Heart right ventricle (tissue), 16 donors: ENCODE data around the gene MPRIP. TPM values are rescaled to one million over a fixed set of nuclear protein-coding genes. Genes with fewer than 3 reads are reported as not detected.
A peak's percentile ranks its signal among the peaks of the same experiment; 100 is the strongest.

ENCODE experiments used
- ATAC-seq, 8 donors: fragments of 200-7000 bp; cut with Tn5 transposase; one replicate each; pipeline ENCODE4 v1.9.1; 2020; ENCODE audit warnings: mild to moderate bottlenecking in 8 of 8, moderate library complexity in 8 of 8, moderate number of reproducible peaks in 1 of 8
- DNase-seq, 2 donors: peaks; one replicate each; pipeline ENCODE4 v3.0.0-alpha.2; 2020
- H3K27ac ChIP-seq, 10 donors: fragments of 200-600 bp; sonication (generic) in 2 of 10; one replicate each; pipeline versions ENCODE4 v1.5.0 to v1.8.0; 2020 to 2022; ENCODE audit warnings: mild to moderate bottlenecking in 3 of 10
- H3K27me3 ChIP-seq, 7 donors: fragments of 200-600 bp; one replicate each; pipeline ENCODE4 v1.8.0; 2021 to 2022; ENCODE audit warnings: mild to moderate bottlenecking in 2 of 7
- H3K36me3 ChIP-seq, 9 donors: fragments of 200-600 bp; sonication (generic) in 1 of 9; one replicate each; pipeline versions ENCODE4 v1.5.0 to v1.8.0; 2020 to 2022; ENCODE audit warnings: mild to moderate bottlenecking in 2 of 9
- H3K4me1 ChIP-seq, 9 donors: fragments of 200-600 bp; sonication (generic) in 1 of 9; one replicate each; pipeline versions ENCODE4 v1.5.0 to v1.8.0; 2020 to 2022; ENCODE audit warnings: mild to moderate bottlenecking in 4 of 9
- H3K4me3 ChIP-seq, 10 donors: fragments of 200-600 bp; sonication (generic) in 2 of 10; one replicate each; pipeline versions ENCODE4 v1.5.0 to v1.8.0; 2020 to 2022; ENCODE audit warnings: mild to moderate bottlenecking in 7 of 10, moderate library complexity in 2 of 10
- H3K9me3 ChIP-seq, 11 donors: fragments of 200-600 bp in 10 of 11; sonication (generic) in 2 of 11; one replicate each; pipeline versions ENCODE4 v1.5.0 to v1.8.0; 2013 to 2022; ENCODE audit warnings: mild to moderate bottlenecking in 2 of 11, control low read depth in 1 of 11, moderate library complexity in 1 of 11
- WGBS, 2 donors: extraction: QIAGEN DNeasy Blood & Tissue Kit; methylation state at CpG; one replicate each; pipeline ENCODE4 v1.1.7; 2013; ENCODE audit warnings: inconsistent platforms in 1 of 2; 5-methylcytosine and 5-hydroxymethylcytosine counted together
- intact Hi-C, 10 donors: fragments of 100-400 bp; cut with DNase I; formaldehyde crosslinking; loops; one replicate each; pipeline versions ENCODE4 v1.11.1 to v1.14.2; 2022
- polyA plus RNA-seq, 2 donors: library from polyadenylated mRNA; stranded (reverse); fragments of 200-250 nt; gene quantifications; one replicate each; pipeline ENCODE4 v1.2.3, GENCODE V29; 2013
- total RNA-seq, 10 donors: library from RNA; stranded (reverse); fragmentation: NEBNext Ultra II Directional in 3 of 10; extraction: Animal tissue kit (Norgen Biotek cat#: 25700) in 3 of 10; gene quantifications; one replicate each; pipeline versions ENCODE4 v1.2.1 to v1.2.4, GENCODE V29; 2021 to 2023
- TF ChIP-seq, protein P1 (sequence below), 9 donors: fragments of 200-600 bp; sonication (generic) in 2 of 9; IDR thresholded peaks; one replicate each; pipeline versions ENCODE4 v1.5.0 to v1.8.0; 2021 to 2022; ENCODE audit warnings: antibody characterized with exemption in 9 of 9, mild to moderate bottlenecking in 5 of 9, moderate library complexity in 1 of 9
- donor health status: Arrhythmogenic right ventricular cardiomyopathy.
- donor health status: ischemic (EF 13 %, LVEDD 7.1; RV severe dilation, severe dysfunction).
- donor health status: healthy with polysubstance abuse.
- donor health status: DM: no; HTN: yes; CAD: no.
- donor health status: DM: no; HTN: no; CAD: no.
- donor health status: ischemic (EF 25% LVEDD 6.9; RV normal size, moderate dysfunction).
- donor health status: ischemic (EF 25% LVEDD 5.7; RV mildly dilated, moderate dysfunction).
- donor health status: healthy.
- donor health status: DM: yes; HTN: yes; CAD: no.
- donor health status: Ischemic cardiomyopathy.
- donor health status: ischemic (EF 35%, LVEDD 5.7; RV mildly dilated, moderate dysfunction).
- donor health status: nonischemic (EF 11% LVEDD 7.7; RV severe dilation, severe dysfunction).
- donor health status: DM: yes; HTN: yes; CAD: no.
- donor health status: PGD.
- donor health status: ischemic (EF 29% LVEDD 5.4; RV normal size, mild dysfunction).
- donor health status: nonischemic (EF 23%, LVEDD 6.1; RV moderate dilation, normal function).

The MPRIP gene
- total and polyA plus RNA-seq, 12 donors, result 225 to 409 (median 321) TPM

DNA sequence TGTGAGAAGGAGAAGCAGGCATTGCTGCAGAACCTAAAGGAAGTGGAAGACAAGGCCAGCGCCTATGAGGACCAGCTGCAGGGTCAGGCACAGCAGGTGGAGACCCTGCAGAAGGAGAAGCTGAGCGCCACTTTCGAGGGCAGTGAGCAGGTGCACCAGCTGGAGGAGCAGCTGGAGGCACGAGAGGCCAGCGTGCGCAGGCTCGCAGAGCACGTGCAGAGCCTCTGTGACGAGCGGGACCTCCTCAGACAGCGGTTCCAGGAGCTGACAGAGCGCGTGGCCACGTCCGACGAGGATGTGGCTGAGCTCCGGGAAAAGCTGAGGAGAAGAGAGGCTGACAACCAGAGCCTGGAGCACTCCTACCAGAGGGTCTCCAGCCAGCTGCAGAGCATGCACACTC lies 122.4 kb downstream of the MPRIP start:
- Histone ChIP-seq H3K4me3 (no peak overlapping the region), H3K27ac (no peak overlapping the region), H3K9me3 (no peaks in the 10 kb centered on the region), H3K4me1 (peaks cover 0 to 12% (median 4%) of the 10 kb centered on the region in 9 donors), H3K27me3 (no peaks in the 10 kb centered on the region), H3K36me3 (peaks cover 0 to 100% (median 64%) of the 10 kb centered on the region in 9 donors)
- intact Hi-C loops, result no loop called here
- ATAC-seq (no peak), DNase-seq (no peak)
- WGBS, 2 donors, result 93% methylated on average over 17 of the region's 17 CpGs
- TF ChIP-seq, protein P1, sequence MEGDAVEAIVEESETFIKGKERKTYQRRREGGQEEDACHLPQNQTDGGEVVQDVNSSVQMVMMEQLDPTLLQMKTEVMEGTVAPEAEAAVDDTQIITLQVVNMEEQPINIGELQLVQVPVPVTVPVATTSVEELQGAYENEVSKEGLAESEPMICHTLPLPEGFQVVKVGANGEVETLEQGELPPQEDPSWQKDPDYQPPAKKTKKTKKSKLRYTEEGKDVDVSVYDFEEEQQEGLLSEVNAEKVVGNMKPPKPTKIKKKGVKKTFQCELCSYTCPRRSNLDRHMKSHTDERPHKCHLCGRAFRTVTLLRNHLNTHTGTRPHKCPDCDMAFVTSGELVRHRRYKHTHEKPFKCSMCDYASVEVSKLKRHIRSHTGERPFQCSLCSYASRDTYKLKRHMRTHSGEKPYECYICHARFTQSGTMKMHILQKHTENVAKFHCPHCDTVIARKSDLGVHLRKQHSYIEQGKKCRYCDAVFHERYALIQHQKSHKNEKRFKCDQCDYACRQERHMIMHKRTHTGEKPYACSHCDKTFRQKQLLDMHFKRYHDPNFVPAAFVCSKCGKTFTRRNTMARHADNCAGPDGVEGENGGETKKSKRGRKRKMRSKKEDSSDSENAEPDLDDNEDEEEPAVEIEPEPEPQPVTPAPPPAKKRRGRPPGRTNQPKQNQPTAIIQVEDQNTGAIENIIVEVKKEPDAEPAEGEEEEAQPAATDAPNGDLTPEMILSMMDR (IDR thresholded peaks at IDR 0.05), result no peak

DNA sequence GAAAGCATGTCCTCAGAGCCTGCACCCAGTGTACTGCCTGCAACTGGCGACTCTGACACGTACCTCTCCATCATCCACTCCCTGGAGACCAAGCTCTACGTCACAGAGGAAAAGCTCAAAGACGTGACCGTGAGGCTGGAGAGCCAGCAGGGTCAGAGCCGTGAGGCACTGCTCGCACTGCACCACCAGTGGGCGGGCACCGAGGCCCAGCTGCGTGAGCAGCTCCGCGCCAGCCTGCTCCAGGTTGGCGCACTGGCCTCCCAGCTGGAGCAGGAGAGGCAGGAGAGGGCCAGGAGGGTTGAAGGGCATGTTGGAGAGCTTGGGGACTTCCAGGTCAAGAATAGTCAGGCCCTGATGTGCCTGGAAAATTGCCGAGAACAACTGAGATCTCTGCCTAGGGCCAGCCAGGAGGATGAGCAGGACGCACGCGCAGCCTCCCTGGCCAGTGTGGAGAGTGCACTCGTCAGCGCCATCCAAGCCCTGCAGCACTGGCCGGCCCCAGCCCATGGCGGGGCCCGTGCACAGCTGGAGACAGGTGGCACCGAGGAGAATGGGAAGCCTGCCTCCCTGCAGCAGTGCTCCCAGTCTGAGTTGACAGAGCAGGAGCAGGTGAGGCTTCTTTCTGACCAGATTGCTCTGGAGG lies 123.5 kb downstream of the MPRIP start:
- H3K27me3 ChIP-seq, result no peaks in the 10 kb centered on the region
- no peak overlapping the region for H3K27ac ChIP-seq
- H3K4me1 ChIP-seq, result peaks cover 0 to 21% (median 11%) of the 10 kb centered on the region in 9 donors
- ATAC-seq, result peak in 1 of 8 donors; percentile 16
- intact Hi-C loops, result no loop called here
- H3K36me3 ChIP-seq, result peaks cover 0 to 100% (median 55%) of the 10 kb centered on the region in 9 donors
- H3K4me3 ChIP-seq, result no peak overlapping the region
- no peak for DNase-seq
- 90 to 93% methylated on average over 23 of the region's 23 CpGs for WGBS, 2 donors
- no peaks in the 10 kb centered on the region for H3K9me3 ChIP-seq
- TF ChIP-seq, protein P1 (IDR thresholded peaks at IDR 0.05), result no peak

DNA sequence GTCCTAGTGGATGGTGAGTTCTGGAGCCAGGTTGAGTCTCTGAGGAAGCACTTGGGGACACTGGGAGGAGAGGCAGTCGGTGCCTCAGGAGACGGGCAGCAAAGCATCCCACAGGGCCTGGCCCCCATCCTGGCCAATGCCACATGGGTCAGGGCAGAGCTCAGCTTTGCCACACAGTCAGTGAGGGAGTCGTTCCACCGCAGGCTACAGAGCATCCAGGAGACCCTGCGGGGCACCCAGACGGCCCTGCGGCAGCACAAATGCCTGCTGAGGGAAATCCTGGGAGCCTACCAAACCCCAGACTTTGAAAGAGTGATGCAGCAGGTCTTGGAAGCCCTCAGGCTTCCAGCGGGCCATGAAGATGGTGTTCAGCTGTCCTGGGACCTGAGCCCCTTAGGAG lies 124.2 kb downstream of the MPRIP start:
- no peak for ATAC-seq

DNA sequence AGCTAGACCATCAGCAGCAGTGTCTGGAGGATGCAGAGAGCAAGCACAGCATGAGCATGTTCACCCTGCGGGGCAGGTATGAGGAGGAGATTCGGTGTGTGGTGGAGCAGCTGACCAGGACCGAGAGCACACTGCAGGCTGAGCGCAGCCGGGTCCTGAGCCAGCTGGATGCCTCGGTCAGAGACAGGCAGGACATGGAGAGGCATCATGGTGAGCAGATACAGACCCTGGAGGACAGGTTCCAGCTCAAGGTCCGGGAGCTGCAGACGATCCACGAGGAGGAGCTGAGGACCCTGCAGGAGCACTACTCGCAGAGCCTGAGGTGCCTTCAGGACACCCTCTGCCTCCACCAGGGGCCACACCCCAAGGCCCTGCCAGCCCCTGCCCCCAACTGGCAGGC lies 125.1 kb downstream of the MPRIP start:
- Histone ChIP-seq H3K27ac (no peak overlapping the region), H3K4me1 (peaks cover 0 to 25% (median 22%) of the 10 kb centered on the region in 9 donors), H3K36me3 (peaks cover 0 to 100% (median 48%) of the 10 kb centered on the region in 9 donors), H3K4me3 (no peak overlapping the region), H3K9me3 (no peaks in the 10 kb centered on the region), H3K27me3 (no peaks in the 10 kb centered on the region)
- DNase-seq (no peak), ATAC-seq (no peak)
- TF ChIP-seq, protein P1 (IDR thresholded peaks at IDR 0.05), result no peak
- intact Hi-C loops, result no loop called here
- 92 to 94% methylated on average over 10 of the region's 10 CpGs for WGBS, 2 donors

More for the DNA sequence above, 124.2 kb downstream of the MPRIP start:
- 95 to 96% methylated on average over 8 of the region's 8 CpGs for WGBS, 2 donors
- TF ChIP-seq, protein P1 (IDR thresholded peaks at IDR 0.05), result no peak
- Histone ChIP-seq H3K36me3 (peaks cover 0 to 100% (median 49%) of the 10 kb centered on the region in 9 donors), H3K27me3 (no peaks in the 10 kb centered on the region), H3K9me3 (no peaks in the 10 kb centered on the region), H3K4me1 (peaks cover 0 to 22% (median 17%) of the 10 kb centered on the region in 9 donors), H3K4me3 (no peak overlapping the region), H3K27ac (no peak overlapping the region)
- no peak for DNase-seq
- intact Hi-C loops, result no loop called here
